ENCODE data around the gene CSPG4.
"Not testable (repeated sequence)": the region's sequence is repeated elsewhere in the genome, so short reads cannot be mapped to it uniquely, and the experiment has no call there.

GRCh38 chr15:75703440-75704262 lies 9.0 kb downstream of the CSPG4 start:
- TF ChIP-seq CTCF, POLR2A (IDR thresholded peaks at IDR 0.05): not testable (repeated sequence)
